K562 (cell line): ENCODE data around the gene LBHD1. TPM values are rescaled to one million over a fixed set of nuclear protein-coding genes. Genes with fewer than 3 reads are reported as not detected.

Experiments used
- ATAC-seq: fragments of 200-7000 bp; cut with Tn5 transposase; 3 replicates; pipeline ENCODE4 v1.9.1; 2020; ENCODE audit warnings: moderate library complexity
- BruUV-seq: library from RNA; stranded (reverse); fragments of 400-500 nt; replicated peaks from 2 replicates; lab custom pipeline; 2021; lab: Mats Ljungman, UMichigan
- CTCF ChIA-PET: fragments of 300-600 bp; formaldehyde crosslinking; extraction: SDS; loops from one replicate; lab custom pipeline; 2021; ENCODE audit warnings: low intra/inter-chr PET ratio; lab: Yijun Ruan, JAX
- POLR2A ChIA-PET: fragments of 300-600, 350-650 bp; sonication (Branson Sonifier 250); formaldehyde crosslinking; extraction: SDS; loops from one replicate; lab custom pipeline; 2021; ENCODE audit warnings: antibody characterized with exemption, inconsistent platforms; lab: Yijun Ruan, JAX
- DNase-seq, 4 experiments: peaks; one replicate each; pipeline versions ENCODE4 v3.0.0 to v3.0.0-alpha.2; 2011 to 2018; ENCODE audit warnings: low spot score in 3 of 4, mixed read lengths in 3 of 4; ENCODE audit errors: extremely low read depth in 1 of 4
- FAIRE-seq: peaks from 2 replicates; lab custom pipeline; 2011; peaks lifted over from hg19 to GRCh38; lab: Jason Lieb, UNC
- H2AFZ ChIP-seq: 2 replicates; pipeline ENCODE4 v1.6.0; 2011; ENCODE audit warnings: low read depth, low read length, control low read depth, inconsistent platforms
- H3K27ac ChIP-seq: fragments of 200-600 bp; 3 replicates; pipeline ENCODE4 v1.8.0; 2011; ENCODE audit warnings: low read depth, mild to moderate bottlenecking, control low read depth, inconsistent platforms, low read length, moderate library complexity, mixed read lengths; ENCODE audit errors: extremely low read depth
- H3K27me3 ChIP-seq, 2 experiments: fragments of 300-600 bp in 1 of 2; 2 replicates in 1 of 2; 3 replicates in 1 of 2; pipeline versions ENCODE4 v1.6.0 to v1.8.0; 2011; ENCODE audit warnings: inconsistent platforms in 2 of 2, low read length in 2 of 2, mild to moderate bottlenecking in 1 of 2, mixed read lengths in 1 of 2, moderate library complexity in 1 of 2; ENCODE audit not compliant: control insufficient read depth in 2 of 2, insufficient read depth in 2 of 2
- H3K36me3 ChIP-seq: fragments of 300-600 bp; 3 replicates; pipeline ENCODE4 v1.8.0; 2011; ENCODE audit warnings: mild to moderate bottlenecking, low read length, inconsistent platforms; ENCODE audit not compliant: control insufficient read depth, insufficient read depth
- H3K4me1 ChIP-seq, 2 experiments: fragments of 200-600 bp in 1 of 2; replicated peaks in 1 of 2; 2 replicates in 1 of 2; 3 replicates in 1 of 2; pipeline versions ENCODE4 v1.5.1 to v1.8.0; 2011; ENCODE audit warnings: inconsistent platforms in 2 of 2, low read length in 2 of 2, mild to moderate bottlenecking in 1 of 2, mixed read lengths in 1 of 2, moderate library complexity in 1 of 2; ENCODE audit not compliant: control insufficient read depth in 2 of 2, insufficient read depth in 2 of 2
- H3K4me2 ChIP-seq: 2 replicates; pipeline ENCODE4 v1.6.1; 2011; ENCODE audit warnings: low read length, control low read depth, inconsistent platforms, mixed read lengths; ENCODE audit not compliant: insufficient read depth
- H3K4me3 ChIP-seq: fragments of 200-600 bp; sonication (generic), shearing (Covaris generic); 2 replicates; pipeline ENCODE4 v1.5.1; 2016; ENCODE audit warnings: control low read depth, inconsistent platforms
- H3K79me2 ChIP-seq: fragments of 200-600 bp; 3 replicates; pipeline ENCODE4 v1.8.0; 2011; ENCODE audit warnings: low read length, inconsistent platforms; ENCODE audit not compliant: control insufficient read depth, insufficient read depth
- H3K9ac ChIP-seq, 2 experiments: 2 replicates each; pipeline versions ENCODE4 v1.6.0 to v1.6.1; 2011; ENCODE audit warnings: low read depth in 2 of 2, low read length in 2 of 2, control low read depth in 1 of 2, inconsistent platforms in 1 of 2, mild to moderate bottlenecking in 1 of 2, mixed read lengths in 1 of 2; ENCODE audit not compliant: insufficient read depth in 1 of 2
- H3K9me1 ChIP-seq: one replicate; pipeline ENCODE4 v1.6.0; 2011; ENCODE audit warnings: inconsistent platforms, mild to moderate bottlenecking, low read length, moderate library complexity; ENCODE audit not compliant: control insufficient read depth, insufficient read depth
- H3K9me3 ChIP-seq: replicated peaks from 2 replicates; pipeline ENCODE4 v1.5.1; 2011; ENCODE audit warnings: low read depth, low read length, inconsistent platforms; ENCODE audit not compliant: control insufficient read depth, insufficient read depth
- H4K20me1 ChIP-seq: replicated peaks from 2 replicates; pipeline ENCODE4 v1.6.1; 2011; ENCODE audit warnings: low read length, inconsistent platforms, mixed read lengths; ENCODE audit not compliant: control insufficient read depth, insufficient read depth
- CEBPG ChIP-seq, 3 experiments: fragments of 200-800 bp in 1 of 3; sonication (Bioruptor generic) in 1 of 3; sonication (generic) in 1 of 3; formaldehyde crosslinking in 1 of 3; IDR thresholded peaks in 2 of 3; conservative IDR thresholded peaks in 1 of 3; 2 replicates each; pipeline versions ENCODE4 v1.6.1 to v1.8.0; 2016 to 2022; ENCODE audit warnings: missing compliant biosample characterization in 2 of 3, missing genetic modification characterization in 2 of 3, mild to moderate bottlenecking in 1 of 3, missing genetic modification reagents in 1 of 3
- CXXC5 ChIP-seq: fragments of 250-450 bp; sonication (Bioruptor Pico); IDR thresholded peaks from 2 replicates; pipeline ENCODE4 v1.8.0; 2022; ENCODE audit warnings: inconsistent platforms, mild to moderate bottlenecking, moderate library complexity
- FOXA3 ChIP-seq, 2 experiments: fragments of 450-650 bp in 1 of 2; sonication (generic) in 1 of 2; formaldehyde crosslinking; IDR thresholded peaks in 1 of 2; conservative IDR thresholded peaks in 1 of 2; 2 replicates each; pipeline versions ENCODE4 v1.4.0 to v1.8.0; 2020 to 2022; ENCODE audit warnings: mild to moderate bottlenecking in 2 of 2, missing genetic modification reagents in 1 of 2
- HNRNPL ChIP-seq: fragments of 200-400 bp; formaldehyde crosslinking; IDR thresholded peaks from 2 replicates; pipeline ENCODE4 v1.6.1; 2017; ENCODE audit warnings: low read depth, mild to moderate bottlenecking, low read length
- KHSRP ChIP-seq: fragments of 450-650 bp; IDR thresholded peaks from 2 replicates; pipeline ENCODE4 v1.6.1; 2017
- MED1 ChIP-seq: sonication (generic); formaldehyde crosslinking; IDR thresholded peaks from 2 replicates; pipeline ENCODE4 v1.8.1; 2023; ENCODE audit warnings: missing genetic modification reagents, borderline replicate concordance
- MNT ChIP-seq, 2 experiments: fragments of 450-650 bp; conservative IDR thresholded peaks; 2 replicates each; pipeline ENCODE4 v1.6.1; 2017; ENCODE audit warnings: mild to moderate bottlenecking in 2 of 2, moderate library complexity in 2 of 2
- PHF20 ChIP-seq: fragments of 450-650 bp; IDR thresholded peaks from 2 replicates; pipeline ENCODE4 v1.6.1; 2018; ENCODE audit not compliant: partially characterized antibody
- RBM17 ChIP-seq: fragments of 200-400 bp; formaldehyde crosslinking; IDR thresholded peaks from 2 replicates; pipeline ENCODE4 v1.6.1; 2017; ENCODE audit warnings: low read depth, mild to moderate bottlenecking, low read length, borderline replicate concordance
- RBM39 ChIP-seq: fragments of 200-400 bp; formaldehyde crosslinking; optimal IDR thresholded peaks from 2 replicates; pipeline ENCODE3; 2018; ENCODE audit warnings: low read depth, low read length
- SRSF3 ChIP-seq: fragments of 200-400 bp; formaldehyde crosslinking; IDR thresholded peaks from 2 replicates; pipeline ENCODE4 v1.6.1; 2016; ENCODE audit warnings: mild to moderate bottlenecking, low read length, moderate library complexity; ENCODE audit not compliant: insufficient read depth
- XRCC5 ChIP-seq: fragments of 200-400 bp; formaldehyde crosslinking; IDR thresholded peaks from 2 replicates; pipeline ENCODE4 v1.6.1; 2017; ENCODE audit warnings: low read depth, mild to moderate bottlenecking, low read length
- ZNF239 ChIP-seq: fragments of 250-450 bp; sonication (Bioruptor Pico); IDR thresholded peaks from 2 replicates; pipeline ENCODE4 v1.4.0; 2020; ENCODE audit warnings: mild to moderate bottlenecking
- ZNF707 ChIP-seq: fragments of 250-450 bp; sonication (Bioruptor Pico); conservative IDR thresholded peaks from 2 replicates; pipeline ENCODE4 v1.8.0; 2022; ENCODE audit warnings: inconsistent platforms, mild to moderate bottlenecking, moderate library complexity
- WGBS: fragments of 100-300 bp; shearing (Covaris generic); methylation state at CpG from one replicate; pipeline ENCODE4 v1.1.6; 2016; ENCODE audit warnings: low coverage, mixed read lengths; ENCODE audit not compliant: insufficient coverage; ENCODE audit errors: missing lambda C conversion rate; 5-methylcytosine and 5-hydroxymethylcytosine counted together
- in situ Hi-C: fragments of 300-500 bp; cut with MboI; formaldehyde crosslinking; loops from 4 replicates; pipeline ENCODE4 v1.15.0; 2018; ENCODE audit warnings: inconsistent platforms, mixed read lengths
- intact Hi-C: fragments of 100-400 bp; cut with micrococcal nuclease; formaldehyde crosslinking; loops from 2 replicates; pipeline ENCODE4 v1.14.2; 2022
- polyA plus RNA-seq, 8 experiments: library from polyadenylated mRNA; depleted of rRNA in 4 of 8; stranded (reverse) in 5 of 8; unstranded in 3 of 8; fragments of >200 nt; fragmentation: Nextera tagmentation in 2 of 8; fragmentation: Illumina TruSeq in 1 of 8; extraction: Ambion mirVana in 2 of 8; extraction: Trizol in 1 of 8; gene quantifications; 2 replicates each; pipeline versions ENCODE4 v1.2.1 to v1.2.3, GENCODE V29; 2011 to 2014; ENCODE audit warnings: inconsistent platforms in 1 of 8, missing spikeins in 1 of 8
- total RNA-seq, 7 experiments: library from RNA; depleted of rRNA in 6 of 7; stranded (reverse); fragments of >200 nt in 6 of 7; fragmentation: Illumina TruSeq in 2 of 7; extraction: Trizol in 2 of 7; gene quantifications; 2 replicates each; pipeline versions ENCODE4 v1.2.1 to v1.2.3, GENCODE V29; 2011 to 2021; ENCODE audit warnings: low replicate concordance in 1 of 7

LBHD1 gene
- total and polyA plus RNA-seq, 9 of the 15 experiments (the other 6 are each of a cell fraction or from before 2014, with no cell fraction given): 2.6 to 28.0 (median 12.5) TPM

- Histone ChIP-seq H4K20me1 (peaks cover 20% of the 10 kb centered on the region), H3K79me2 (peaks cover 67% of the 10 kb centered on the region), H2AFZ (no peak overlapping the region), H3K27me3 (no peaks in the 10 kb centered on the region), H3K36me3 (peaks cover 69% of the 10 kb centered on the region), H3K27ac (no peak overlapping the region; the same call in 2 of the 3 replicates), H3K4me1 (peaks cover 15 to 43% of the 10 kb centered on the region in 2 experiments), H3K4me2 (no peak overlapping the region), H3K4me3 (no peak overlapping the region), H3K9ac (peak overlapping the region in 1 of 2 experiments; percentile 85; a peak in 2 of 4 replicates)
- FAIRE-seq: no peak
- intact Hi-C loops: loop anchor here (2.0 kb wide), 2 partner anchors 17 to 35 kb away; partner anchors contain the start of genes C11orf98, CSKMT, EML3 and ROM1
- no peak for DNase-seq
- in situ Hi-C loops: no loop called here
- WGBS: 69% methylated on average over 6 of the region's 6 CpGs
- CTCF ChIA-PET: no interaction called here
- no peak for TF ChIP-seq KHSRP
- no peak for TF ChIP-seq CEBPG (CRISPR knock-in tag; IDR thresholded peaks at IDR 0.05)
- no peak for TF ChIP-seq CEBPG (tag; conservative IDR thresholded peaks at IDR 0.05 in 1 of 2, IDR thresholded peaks at IDR 0.05 in 1 of 2)
- TF ChIP-seq HNRNPL: no peak
- TF ChIP-seq CXXC5 (CRISPR knock-in tag): no peak
- no peak for TF ChIP-seq MNT (conservative IDR thresholded peaks at IDR 0.05)
- no peak for TF ChIP-seq MED1 (CRISPR knock-in tag)
- no peak for TF ChIP-seq SRSF3
- TF ChIP-seq ZNF239 (CRISPR knock-in tag): no peak
- TF ChIP-seq FOXA3 (CRISPR knock-in tag; conservative IDR thresholded peaks at IDR 0.05 in 1 of 2, IDR thresholded peaks at IDR 0.05 in 1 of 2): no peak
- TF ChIP-seq XRCC5: no peak
- TF ChIP-seq ZNF707 (CRISPR knock-in tag): no peak
- TF ChIP-seq PHF20: no peak
- TF ChIP-seq RBM39: no peak
- no peak for TF ChIP-seq RBM17
- TF ChIP-seq, all 486 proteins: peak for 0
- POLR2A ChIA-PET: interaction anchor here (0.6 to 2.8 kb wide), 5 partner anchors 10 to 1043 kb away, joined by 3 to 40 read pairs (median 8); partner anchors contain the start of genes C11orf98, CSKMT, LBHD1 and UQCC3
- H3K9me3 ChIP-seq: no peaks in the 10 kb centered on the region
- no TSS peak for BruUV-seq
- ATAC-seq: no peak
- H3K9me1 ChIP-seq: no peaks in the 10 kb centered on the region
Observed at GRCh38 chr11:62647609-62648005, 24.5 kb downstream of the LBHD1 start.
